MM.1S (cell line): ENCODE measurements around the gene SCMH1.

Experiments used
- EZH2 ChIP-seq: fragments of 300-600 bp; sonication (generic); optimal IDR thresholded peaks from 2 replicates; pipeline ENCODE3; 2017; ENCODE audit warnings: low read depth, mild to moderate bottlenecking, antibody characterized with exemption, low read length, mixed read lengths
- EZH2phosphoT487 ChIP-seq: fragments of 300-600 bp; sonication (generic); IDR thresholded peaks from 2 replicates; pipeline ENCODE4 v1.6.1; 2018; ENCODE audit warnings: antibody characterized with exemption, low read length
- TF ChIP-seq, protein P1 (sequence below): fragments of 300-600 bp; sonication (generic); IDR thresholded peaks from 2 replicates; pipeline ENCODE4 v1.5.1; 2016; ENCODE audit warnings: antibody characterized with exemption, low read length, mixed read lengths

DNA sequence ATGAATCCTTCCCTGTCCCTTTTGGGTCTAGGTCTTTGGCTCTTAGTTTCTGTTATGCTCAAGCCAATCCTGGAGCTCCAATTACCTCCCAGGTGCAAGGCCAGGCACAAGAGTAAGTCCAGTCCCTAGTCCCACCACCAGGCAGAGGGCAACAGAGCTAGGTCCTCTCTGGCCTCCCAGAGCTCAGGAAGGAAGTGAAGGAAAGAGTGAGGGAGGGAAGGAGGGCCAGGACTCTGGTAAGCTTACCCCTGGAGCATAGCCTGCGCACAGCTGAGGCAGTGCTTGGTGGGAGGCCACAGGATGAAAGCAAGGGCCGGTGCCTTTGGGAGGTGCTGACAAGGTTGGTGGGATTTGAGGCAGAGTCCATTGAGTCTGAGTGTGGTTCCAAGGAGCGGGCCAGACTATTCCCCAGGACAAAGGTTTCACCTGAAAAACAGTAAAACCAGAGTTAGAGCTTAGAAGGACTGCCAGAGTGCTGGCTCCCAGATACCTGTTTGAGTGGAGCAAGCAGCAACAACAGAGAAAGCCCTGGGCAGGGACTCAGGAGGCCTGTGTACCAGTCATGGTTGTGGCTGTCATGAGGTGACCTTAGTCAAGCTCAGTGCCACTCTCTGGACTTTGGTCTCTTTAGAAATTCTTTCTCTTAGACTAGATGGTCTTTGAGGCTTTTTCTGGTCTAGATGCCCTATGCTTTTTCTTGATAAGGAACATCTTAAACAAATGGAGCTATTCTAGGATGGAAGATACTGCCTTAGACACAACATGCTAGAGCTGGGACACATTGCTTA, 204.8 kb downstream of the SCMH1 start:
- TF ChIP-seq, protein P1, sequence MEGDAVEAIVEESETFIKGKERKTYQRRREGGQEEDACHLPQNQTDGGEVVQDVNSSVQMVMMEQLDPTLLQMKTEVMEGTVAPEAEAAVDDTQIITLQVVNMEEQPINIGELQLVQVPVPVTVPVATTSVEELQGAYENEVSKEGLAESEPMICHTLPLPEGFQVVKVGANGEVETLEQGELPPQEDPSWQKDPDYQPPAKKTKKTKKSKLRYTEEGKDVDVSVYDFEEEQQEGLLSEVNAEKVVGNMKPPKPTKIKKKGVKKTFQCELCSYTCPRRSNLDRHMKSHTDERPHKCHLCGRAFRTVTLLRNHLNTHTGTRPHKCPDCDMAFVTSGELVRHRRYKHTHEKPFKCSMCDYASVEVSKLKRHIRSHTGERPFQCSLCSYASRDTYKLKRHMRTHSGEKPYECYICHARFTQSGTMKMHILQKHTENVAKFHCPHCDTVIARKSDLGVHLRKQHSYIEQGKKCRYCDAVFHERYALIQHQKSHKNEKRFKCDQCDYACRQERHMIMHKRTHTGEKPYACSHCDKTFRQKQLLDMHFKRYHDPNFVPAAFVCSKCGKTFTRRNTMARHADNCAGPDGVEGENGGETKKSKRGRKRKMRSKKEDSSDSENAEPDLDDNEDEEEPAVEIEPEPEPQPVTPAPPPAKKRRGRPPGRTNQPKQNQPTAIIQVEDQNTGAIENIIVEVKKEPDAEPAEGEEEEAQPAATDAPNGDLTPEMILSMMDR, result no peak
- TF ChIP-seq EZH2phosphoT487 (no peak), EZH2 (no peak)
